ENCODE data around the gene MATN1. TPM values are rescaled to one million over a fixed set of nuclear protein-coding genes. Genes with fewer than 3 reads are reported as not detected.
A peak's percentile ranks its signal among the peaks of the same experiment; 100 is the strongest.

MATN1 gene
- total RNA-seq, 2 experiments from 2014 or later, result 0.28 to 0.42 TPM

- no peak overlapping the region for H2AFZ ChIP-seq (ENCODE audit: low read length)
- BruUV-seq (replicated peaks), result no TSS peak
- no peaks in the 10 kb centered on the region for H3K9me3 ChIP-seq (ENCODE audit: low read length)
- H3K79me2 ChIP-seq (ENCODE audit: insufficient read depth, low read depth, low read length), result no peaks in the 10 kb centered on the region
- DNase-seq (ENCODE audit: low spot score), result no peak
- H3K4me2 ChIP-seq (ENCODE audit: low read length), result no peak overlapping the region
- TF ChIP-seq EZH2phosphoT487 (IDR thresholded peaks at IDR 0.05; ENCODE audit: borderline replicate concordance, low read depth, low read length), result no peak
- no peak for TF ChIP-seq CTCF (conservative IDR thresholded peaks at IDR 0.05; ENCODE audit: low read length)
- CTCF ChIA-PET (ENCODE audit: unreplicated experiment), result no interaction called here
- H4K20me1 ChIP-seq (ENCODE audit: insufficient read depth, low read length), result no peaks in the 10 kb centered on the region
- no peaks in the 10 kb centered on the region for H3K9me2 ChIP-seq (ENCODE audit: insufficient read depth, low read length)
- intact Hi-C loops (cut with micrococcal nuclease; ENCODE audit: unreplicated experiment), result no loop called here
- POLR2A ChIA-PET, result no interaction called here
- H3K36me3 ChIP-seq (ENCODE audit: insufficient read depth, low read length), result peaks cover 24% of the 10 kb centered on the region
- no peak overlapping the region for H3K27ac ChIP-seq (ENCODE audit: low read depth, low read length, poor library complexity, severe bottlenecking)
- no peak overlapping the region for H3K4me3 ChIP-seq (ENCODE audit: low read depth, low read length, poor library complexity, severe bottlenecking)
- peaks cover 45% of the 10 kb centered on the region for H3K4me1 ChIP-seq (ENCODE audit: insufficient read depth, low read length, poor library complexity, severe bottlenecking)
These were observed 10.7 kb upstream of the MATN1 start for GRCh38 chr1:30734106-30734505.

GRCh38 chr1:30733493-30733892, 10.1 kb upstream of the MATN1 start:
- Histone ChIP-seq H4K20me1 (ENCODE audit: insufficient read depth, low read length) (no peaks in the 10 kb centered on the region), H3K79me2 (ENCODE audit: insufficient read depth, low read depth, low read length) (no peaks in the 10 kb centered on the region), H3K4me1 (ENCODE audit: insufficient read depth, low read length, poor library complexity, severe bottlenecking) (peaks cover 44% of the 10 kb centered on the region), H3K36me3 (ENCODE audit: insufficient read depth, low read length) (peaks cover 18% of the 10 kb centered on the region), H3K27ac (ENCODE audit: low read depth, low read length, poor library complexity, severe bottlenecking) (no peak overlapping the region), H3K9me3 (ENCODE audit: low read length) (no peaks in the 10 kb centered on the region), H3K4me3 (ENCODE audit: low read depth, low read length, poor library complexity, severe bottlenecking) (no peak overlapping the region), H3K4me2 (ENCODE audit: low read length) (no peak overlapping the region), H3K9me2 (ENCODE audit: insufficient read depth, low read length) (no peaks in the 10 kb centered on the region), H2AFZ (ENCODE audit: low read length) (no peak overlapping the region)
- intact Hi-C loops (cut with micrococcal nuclease; ENCODE audit: unreplicated experiment), result no loop called here
- no peak for DNase-seq (ENCODE audit: low spot score)
- POLR2A ChIA-PET, result interaction anchor here (1.5 kb wide), 1 partner anchor 28 kb away, joined by 4 read pairs; no protein-coding TSS in a partner anchor
- CTCF ChIA-PET (ENCODE audit: unreplicated experiment), result interaction anchor here (1.0 kb wide), 1 partner anchor 10 kb away, joined by 3 read pairs; no protein-coding TSS in a partner anchor
- no TSS peak for BruUV-seq (replicated peaks)
- TF ChIP-seq CTCF (conservative IDR thresholded peaks at IDR 0.05; ENCODE audit: low read length), result no peak
- no peak for TF ChIP-seq EZH2phosphoT487 (IDR thresholded peaks at IDR 0.05; ENCODE audit: borderline replicate concordance, low read depth, low read length)

GRCh38 chr1:30732277-30732996, 9.1 kb upstream of the MATN1 start:
- no peaks in the 10 kb centered on the region for H4K20me1 ChIP-seq (ENCODE audit: insufficient read depth, low read length)
- intact Hi-C loops (cut with micrococcal nuclease; ENCODE audit: unreplicated experiment), result no loop called here
- H3K4me1 ChIP-seq (ENCODE audit: insufficient read depth, low read length, poor library complexity, severe bottlenecking), result peaks cover 37% of the 10 kb centered on the region
- POLR2A ChIA-PET, result interaction anchor here (1.5 kb wide), 1 partner anchor 29 kb away, joined by 4 read pairs; no protein-coding TSS in a partner anchor
- H3K27ac ChIP-seq (ENCODE audit: low read depth, low read length, poor library complexity, severe bottlenecking), result peak overlapping the region; percentile 18
- H3K36me3 ChIP-seq (ENCODE audit: insufficient read depth, low read length), result peaks cover 13% of the 10 kb centered on the region; the same call in 1 of the 2 replicates
- H3K4me2 ChIP-seq (ENCODE audit: low read length), result no peak overlapping the region
- no peaks in the 10 kb centered on the region for H3K9me2 ChIP-seq (ENCODE audit: insufficient read depth, low read length)
- no peak for DNase-seq (ENCODE audit: low spot score)
- H3K4me3 ChIP-seq (ENCODE audit: low read depth, low read length, poor library complexity, severe bottlenecking), result no peak overlapping the region
- no TSS peak for BruUV-seq (replicated peaks)
- CTCF ChIA-PET (ENCODE audit: unreplicated experiment), result interaction anchor here (1.0 kb wide), 1 partner anchor 11 kb away, joined by 3 read pairs; no protein-coding TSS in a partner anchor
- H3K79me2 ChIP-seq (ENCODE audit: insufficient read depth, low read depth, low read length), result no peaks in the 10 kb centered on the region
- no peaks in the 10 kb centered on the region for H3K9me3 ChIP-seq (ENCODE audit: low read length)
- no peak overlapping the region for H2AFZ ChIP-seq (ENCODE audit: low read length)
- TF ChIP-seq EZH2phosphoT487 (IDR thresholded peaks at IDR 0.05; ENCODE audit: borderline replicate concordance, low read depth, low read length) (no peak), CTCF (conservative IDR thresholded peaks at IDR 0.05; ENCODE audit: low read length) (no peak)

Measured in OCI-LY7 (cell line).